Fibroblast of villous mesenchyme (primary cell): ENCODE data around the gene RAB8A. TPM values are rescaled to one million over a fixed set of nuclear protein-coding genes. Genes with fewer than 3 reads are reported as not detected.

ENCODE experiments used
- DNase-seq: peaks from one replicate; pipeline ENCODE4 v3.0.0-alpha.2; 2010; ENCODE audit warnings: low read depth
- H3K4me3 ChIP-seq: 2 replicates; pipeline ENCODE4 v1.5.1; 2011; ENCODE audit warnings: low read depth, mild to moderate bottlenecking, low read length
- total RNA-seq: library from RNA; depleted of rRNA; stranded (reverse); fragments of >200 nt; gene quantifications from 2 replicates; pipeline ENCODE4 v1.2.3, GENCODE V29; 2012
- TF ChIP-seq, protein P1 (sequence below): IDR thresholded peaks from 2 replicates; pipeline ENCODE4 v1.5.1; 2012; ENCODE audit warnings: low read depth, mild to moderate bottlenecking, low read length; ENCODE audit not compliant: insufficient read depth

RAB8A gene
- total RNA-seq, 1 donor = 92.0 TPM

GRCh38 chr19:16068696-16069259, 42.9 kb upstream of the RAB8A start:
- no peak for DNase-seq
- peak overlapping the region; percentile 45 for H3K4me3 ChIP-seq
- TF ChIP-seq, protein P1, sequence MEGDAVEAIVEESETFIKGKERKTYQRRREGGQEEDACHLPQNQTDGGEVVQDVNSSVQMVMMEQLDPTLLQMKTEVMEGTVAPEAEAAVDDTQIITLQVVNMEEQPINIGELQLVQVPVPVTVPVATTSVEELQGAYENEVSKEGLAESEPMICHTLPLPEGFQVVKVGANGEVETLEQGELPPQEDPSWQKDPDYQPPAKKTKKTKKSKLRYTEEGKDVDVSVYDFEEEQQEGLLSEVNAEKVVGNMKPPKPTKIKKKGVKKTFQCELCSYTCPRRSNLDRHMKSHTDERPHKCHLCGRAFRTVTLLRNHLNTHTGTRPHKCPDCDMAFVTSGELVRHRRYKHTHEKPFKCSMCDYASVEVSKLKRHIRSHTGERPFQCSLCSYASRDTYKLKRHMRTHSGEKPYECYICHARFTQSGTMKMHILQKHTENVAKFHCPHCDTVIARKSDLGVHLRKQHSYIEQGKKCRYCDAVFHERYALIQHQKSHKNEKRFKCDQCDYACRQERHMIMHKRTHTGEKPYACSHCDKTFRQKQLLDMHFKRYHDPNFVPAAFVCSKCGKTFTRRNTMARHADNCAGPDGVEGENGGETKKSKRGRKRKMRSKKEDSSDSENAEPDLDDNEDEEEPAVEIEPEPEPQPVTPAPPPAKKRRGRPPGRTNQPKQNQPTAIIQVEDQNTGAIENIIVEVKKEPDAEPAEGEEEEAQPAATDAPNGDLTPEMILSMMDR = no peak

GRCh38 chr19:16069813-16070365, 41.8 kb upstream of the RAB8A start:
- no peak for DNase-seq
- H3K4me3 ChIP-seq = no peak overlapping the region
- TF ChIP-seq, protein P1 = no peak

- H3K4me3 ChIP-seq = no peak overlapping the region
- TF ChIP-seq, protein P1 = no peak
- no peak for DNase-seq
Measured at GRCh38 chr19:16070366-16070990, 41.2 kb upstream of the RAB8A start.

- DNase-seq = no peak
- no peak overlapping the region for H3K4me3 ChIP-seq
- TF ChIP-seq, protein P1 = no peak
Measured at GRCh38 chr19:16071072-16071691, 40.5 kb upstream of the RAB8A start.

DNA sequence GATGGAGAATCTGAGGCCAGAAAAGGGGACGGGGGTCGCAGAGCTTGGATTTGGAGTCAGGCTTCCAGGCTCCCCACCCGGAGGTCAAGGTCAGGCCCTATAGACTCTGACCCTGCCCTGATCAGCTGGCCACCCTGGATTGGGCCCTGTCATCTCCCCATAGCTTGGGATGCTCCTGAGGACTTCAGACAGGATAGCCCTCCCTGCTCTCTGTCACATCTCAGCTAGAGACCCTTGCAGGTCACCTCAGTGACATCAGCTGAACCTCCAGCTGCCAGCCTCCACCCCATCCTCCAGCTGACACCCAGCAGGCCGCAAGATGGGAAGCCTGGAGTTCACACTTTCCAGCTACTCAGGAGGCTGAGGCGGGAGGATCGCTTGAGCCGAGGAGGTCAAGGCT, 38.2 kb upstream of the RAB8A start:
- no peak for DNase-seq
- no peak overlapping the region for H3K4me3 ChIP-seq
- TF ChIP-seq, protein P1 = no peak

GRCh38 chr19:16073988-16074387, 37.7 kb upstream of the RAB8A start:
- no peak for DNase-seq

More at GRCh38 chr19:16073988-16074387, 37.7 kb upstream of the RAB8A start:
- no peak overlapping the region for H3K4me3 ChIP-seq
- TF ChIP-seq, protein P1 = no peak
